HEK293 (cell line): ENCODE data around the gene ZNF883.

Experiments used
- CTCF ChIA-PET: fragments of 350-600 bp; formaldehyde crosslinking; extraction: SDS; loops from one replicate; lab custom pipeline; 2021; ENCODE audit warnings: antibody characterized with exemption; lab: Yijun Ruan, JAX
- POLR2A ChIA-PET: fragments of 300-600 bp; formaldehyde crosslinking; extraction: SDS; loops from one replicate; lab custom pipeline; 2020; ENCODE audit warnings: antibody characterized with exemption, inconsistent platforms; lab: Yijun Ruan, JAX
- H3K27ac ChIP-seq: fragments of 200-500 bp; sonication (Bioruptor generic); 2 replicates; pipeline ENCODE4 v1.5.1; 2014; ENCODE audit warnings: low read depth, low read length, control low read depth, inconsistent platforms; ENCODE audit errors: extremely low read depth
- H3K36me3 ChIP-seq, 2 experiments: fragments of 200-500 bp in 1 of 2; sonication (Bioruptor generic) in 1 of 2; 1 replicate in 1 of 2; 2 replicates in 1 of 2; pipeline ENCODE4 v1.5.1; 2014 to 2017; ENCODE audit warnings: inconsistent platforms in 2 of 2, low read length in 2 of 2; ENCODE audit not compliant: control insufficient read depth in 2 of 2, insufficient read depth in 1 of 2
- H3K4me1 ChIP-seq: fragments of 200-500 bp; sonication (Bioruptor generic); 2 replicates; pipeline ENCODE4 v1.5.1; 2014; ENCODE audit warnings: mild to moderate bottlenecking, low read length, inconsistent platforms; ENCODE audit not compliant: control insufficient read depth, insufficient read depth
- H3K4me3 ChIP-seq: 2 replicates; pipeline ENCODE4 v1.5.1; 2011; ENCODE audit warnings: low read depth, mild to moderate bottlenecking, control low read depth, low read length, moderate library complexity
- H3K9me3 ChIP-seq: fragments of 200-500 bp; sonication (Bioruptor generic); 2 replicates; pipeline ENCODE4 v1.5.1; 2014; ENCODE audit warnings: low read depth, low read length, inconsistent platforms; ENCODE audit not compliant: control insufficient read depth, insufficient read depth
- MZF1 ChIP-seq: fragments of 450-650 bp; formaldehyde crosslinking; IDR thresholded peaks from 2 replicates; pipeline ENCODE4 v1.5.1; 2017; ENCODE audit warnings: missing biosample characterization, missing genetic modification characterization, borderline replicate concordance
- OSR2 ChIP-seq: fragments of 450-650 bp; formaldehyde crosslinking; IDR thresholded peaks from 2 replicates; pipeline ENCODE4 v1.5.1; 2016; ENCODE audit warnings: missing biosample characterization, missing genetic modification characterization
- SETDB1 ChIP-seq: IDR thresholded peaks from one replicate; pipeline ENCODE4 v1.6.1; 2017; ENCODE audit warnings: mild to moderate bottlenecking, low read length, moderate library complexity, mixed read lengths; ENCODE audit not compliant: insufficient read length
- TRIM28 ChIP-seq: IDR thresholded peaks from 2 replicates; pipeline ENCODE4 v1.6.1; 2011; ENCODE audit warnings: low read length, control low read depth, borderline replicate concordance
- ZBTB21 ChIP-seq: fragments of 450-650 bp; formaldehyde crosslinking; IDR thresholded peaks from 2 replicates; pipeline ENCODE4 v1.5.1; 2017; ENCODE audit warnings: missing biosample characterization, missing genetic modification characterization
- ZNF223 ChIP-seq: fragments of 450-650 bp; formaldehyde crosslinking; IDR thresholded peaks from 2 replicates; pipeline ENCODE4 v1.5.1; 2016; ENCODE audit warnings: missing biosample characterization, missing genetic modification characterization
- ZNF274 ChIP-seq, 2 experiments: fragments of 200-500 bp in 1 of 2; fragments of 450-650 bp in 1 of 2; sonication (Bioruptor generic) in 1 of 2; formaldehyde crosslinking in 1 of 2; IDR thresholded peaks; 2 replicates each; pipeline versions ENCODE4 v1.5.1 to v1.6.1; 2014 to 2016; ENCODE audit warnings: borderline replicate concordance in 1 of 2, inconsistent platforms in 1 of 2, low read length in 1 of 2, missing biosample characterization in 1 of 2, missing genetic modification characterization in 1 of 2
- ZNF292 ChIP-seq: fragments of 450-650 bp; formaldehyde crosslinking; IDR thresholded peaks from 2 replicates; pipeline ENCODE4 v1.5.1; 2016; ENCODE audit warnings: low read depth, missing biosample characterization, missing genetic modification characterization, borderline replicate concordance
- ZNF335 ChIP-seq: fragments of 450-650 bp; formaldehyde crosslinking; conservative IDR thresholded peaks from 2 replicates; pipeline ENCODE4 v1.5.1; 2016; ENCODE audit warnings: missing biosample characterization, missing genetic modification characterization
- ZNF426 ChIP-seq: fragments of 450-650 bp; formaldehyde crosslinking; IDR thresholded peaks from 2 replicates; pipeline ENCODE4 v1.5.1; 2017; ENCODE audit warnings: missing biosample characterization, missing genetic modification characterization, mild to moderate bottlenecking, inconsistent platforms, moderate library complexity
- ZNF548 ChIP-seq: fragments of 450-650 bp; formaldehyde crosslinking; IDR thresholded peaks from 2 replicates; pipeline ENCODE4 v1.5.1; 2016; ENCODE audit warnings: missing biosample characterization, missing genetic modification characterization
- ZNF549 ChIP-seq: fragments of 450-650 bp; IDR thresholded peaks from 2 replicates; pipeline ENCODE4 v1.5.1; 2018; ENCODE audit warnings: missing biosample characterization, missing genetic modification characterization, mild to moderate bottlenecking, inconsistent platforms, moderate library complexity
- ZNF654 ChIP-seq: fragments of 450-650 bp; formaldehyde crosslinking; IDR thresholded peaks from 2 replicates; pipeline ENCODE4 v1.5.1; 2016; ENCODE audit warnings: low read depth, missing biosample characterization, missing genetic modification characterization
- ZNF660 ChIP-seq: fragments of 450-650 bp; IDR thresholded peaks from 2 replicates; pipeline ENCODE4 v1.5.1; 2018; ENCODE audit warnings: missing biosample characterization, mild to moderate bottlenecking, missing genetic modification characterization
- ZNF707 ChIP-seq: fragments of 450-650 bp; formaldehyde crosslinking; IDR thresholded peaks from 2 replicates; pipeline ENCODE4 v1.5.1; 2016; ENCODE audit warnings: missing biosample characterization, missing genetic modification characterization
- ZNF76 ChIP-seq: fragments of 450-650 bp; formaldehyde crosslinking; IDR thresholded peaks from 2 replicates; pipeline ENCODE4; 2016; ENCODE audit warnings: low read depth, missing biosample characterization, missing genetic modification characterization, borderline replicate concordance
- ZNF830 ChIP-seq: fragments of 450-650 bp; IDR thresholded peaks from 2 replicates; pipeline ENCODE4 v1.5.0; 2018; ENCODE audit warnings: missing biosample characterization, missing genetic modification characterization, low read depth, mild to moderate bottlenecking, moderate library complexity
- TF ChIP-seq, protein P1 (sequence below): fragments of 450-650 bp; formaldehyde crosslinking; IDR thresholded peaks from 2 replicates; pipeline ENCODE4 v1.5.1; 2016; ENCODE audit warnings: missing biosample characterization, missing genetic modification characterization
- TF ChIP-seq, protein P2 (sequence below): fragments of 450-650 bp; formaldehyde crosslinking; IDR thresholded peaks from 2 replicates; pipeline ENCODE4 v1.5.1; 2016; ENCODE audit warnings: missing biosample characterization, missing genetic modification characterization

The ZNF883 gene

GRCh38 chr9:113012492-113012891 is 500 bp upstream of the ZNF883 start:
- CTCF ChIA-PET: interaction anchor here (0.6 to 1.0 kb wide), 2 partner anchors 97 to 100 kb away, joined by 3 read pairs; no protein-coding TSS in a partner anchor
- Histone ChIP-seq H3K36me3 (peaks cover 0 to 19% of the 10 kb centered on the region in 2 experiments; a peak in 1 of 3 replicates), H3K4me3 (no peak overlapping the region), H3K9me3 (no peaks in the 10 kb centered on the region), H3K27ac (no peak overlapping the region), H3K4me1 (no peaks in the 10 kb centered on the region)
- TF ChIP-seq ZNF830: no peak
- TF ChIP-seq ZNF335: peak; percentile 30; the same call in 1 of the 2 replicates
- POLR2A ChIA-PET: interaction anchor here (0.6 kb wide), 1 partner anchor 510 kb away, joined by 3 read pairs; no protein-coding TSS in a partner anchor

DNA sequence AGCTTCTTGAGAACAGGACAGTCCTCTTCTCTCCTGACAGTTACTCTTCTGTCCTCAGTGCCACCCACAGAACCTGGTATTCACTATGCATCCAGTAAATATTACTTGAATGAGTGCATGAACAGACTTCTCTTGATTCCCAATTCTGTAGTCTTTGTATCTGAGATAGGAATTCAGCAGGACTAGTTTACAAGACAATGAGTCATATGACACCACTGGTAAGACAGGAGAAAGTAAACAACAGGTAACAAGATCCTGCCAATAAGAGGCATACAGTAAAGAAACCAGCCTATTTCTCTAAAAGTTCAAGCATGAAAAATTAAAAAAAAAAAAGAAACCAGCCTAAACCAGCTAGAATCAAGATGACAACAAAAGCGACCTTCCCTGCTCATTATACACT is 6.2 kb downstream of the ZNF883 start:
- ChIA-PET POLR2A (no interaction called here), CTCF (interaction anchor here (0.8 kb wide), 1 partner anchor 84 kb away, joined by 3 read pairs; no protein-coding TSS in a partner anchor)
- no peaks in the 10 kb centered on the region for H3K9me3 ChIP-seq
- no peak overlapping the region for H3K4me3 ChIP-seq
- H3K4me1 ChIP-seq: no peaks in the 10 kb centered on the region
- no peak overlapping the region for H3K27ac ChIP-seq
- peaks cover 0 to 43% of the 10 kb centered on the region in 2 experiments; a peak in 1 of 3 replicates for H3K36me3 ChIP-seq
- TF ChIP-seq ZBTB21 (tag by site-specific recombination): no peak
- TF ChIP-seq, protein P1, sequence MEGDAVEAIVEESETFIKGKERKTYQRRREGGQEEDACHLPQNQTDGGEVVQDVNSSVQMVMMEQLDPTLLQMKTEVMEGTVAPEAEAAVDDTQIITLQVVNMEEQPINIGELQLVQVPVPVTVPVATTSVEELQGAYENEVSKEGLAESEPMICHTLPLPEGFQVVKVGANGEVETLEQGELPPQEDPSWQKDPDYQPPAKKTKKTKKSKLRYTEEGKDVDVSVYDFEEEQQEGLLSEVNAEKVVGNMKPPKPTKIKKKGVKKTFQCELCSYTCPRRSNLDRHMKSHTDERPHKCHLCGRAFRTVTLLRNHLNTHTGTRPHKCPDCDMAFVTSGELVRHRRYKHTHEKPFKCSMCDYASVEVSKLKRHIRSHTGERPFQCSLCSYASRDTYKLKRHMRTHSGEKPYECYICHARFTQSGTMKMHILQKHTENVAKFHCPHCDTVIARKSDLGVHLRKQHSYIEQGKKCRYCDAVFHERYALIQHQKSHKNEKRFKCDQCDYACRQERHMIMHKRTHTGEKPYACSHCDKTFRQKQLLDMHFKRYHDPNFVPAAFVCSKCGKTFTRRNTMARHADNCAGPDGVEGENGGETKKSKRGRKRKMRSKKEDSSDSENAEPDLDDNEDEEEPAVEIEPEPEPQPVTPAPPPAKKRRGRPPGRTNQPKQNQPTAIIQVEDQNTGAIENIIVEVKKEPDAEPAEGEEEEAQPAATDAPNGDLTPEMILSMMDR (tag by site-specific recombination): no peak
- TF ChIP-seq ZNF548 (tag by site-specific recombination): no peak
- no peak for TF ChIP-seq OSR2

- Histone ChIP-seq H3K27ac (no peak overlapping the region), H3K4me3 (no peak overlapping the region), H3K36me3 (peaks cover 0 to 45% of the 10 kb centered on the region in 2 experiments; a peak in 1 of 3 replicates), H3K9me3 (no peaks in the 10 kb centered on the region), H3K4me1 (no peaks in the 10 kb centered on the region)
- ChIA-PET POLR2A (no interaction called here), CTCF (no interaction called here)
- TF ChIP-seq, protein P1 (tag by site-specific recombination): no peak
- TF ChIP-seq MZF1 (no peak), ZNF660 (tag by site-specific recombination) (no peak), ZNF292 (tag by site-specific recombination) (no peak), ZNF426 (tag by site-specific recombination) (no peak), ZNF707 (no peak), ZNF274 (IDR thresholded peaks at IDR 0.05; ENCODE audit: low read length) (no peak), ZNF274 (tag by site-specific recombination; IDR thresholded peaks at IDR 0.05; ENCODE audit: borderline replicate concordance) (peak; percentile 97), ZNF76 (tag by site-specific recombination) (no peak), TRIM28 (peak; percentile 100), ZNF549 (tag by site-specific recombination) (no peak), SETDB1 (peak; percentile 100), ZNF654 (tag by site-specific recombination) (no peak), ZNF223 (tag by site-specific recombination) (no peak)
- TF ChIP-seq, protein P2, sequence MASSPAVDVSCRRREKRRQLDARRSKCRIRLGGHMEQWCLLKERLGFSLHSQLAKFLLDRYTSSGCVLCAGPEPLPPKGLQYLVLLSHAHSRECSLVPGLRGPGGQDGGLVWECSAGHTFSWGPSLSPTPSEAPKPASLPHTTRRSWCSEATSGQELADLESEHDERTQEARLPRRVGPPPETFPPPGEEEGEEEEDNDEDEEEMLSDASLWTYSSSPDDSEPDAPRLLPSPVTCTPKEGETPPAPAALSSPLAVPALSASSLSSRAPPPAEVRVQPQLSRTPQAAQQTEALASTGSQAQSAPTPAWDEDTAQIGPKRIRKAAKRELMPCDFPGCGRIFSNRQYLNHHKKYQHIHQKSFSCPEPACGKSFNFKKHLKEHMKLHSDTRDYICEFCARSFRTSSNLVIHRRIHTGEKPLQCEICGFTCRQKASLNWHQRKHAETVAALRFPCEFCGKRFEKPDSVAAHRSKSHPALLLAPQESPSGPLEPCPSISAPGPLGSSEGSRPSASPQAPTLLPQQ: no peak
Observed at GRCh38 chr9:112997236-112997941, 14.6 kb downstream of the ZNF883 start.
